ENCODE data around the gene ANXA4.
"Not testable (repeated sequence)": the region's sequence is repeated elsewhere in the genome, so short reads cannot be mapped to it uniquely, and the experiment has no call there.

GRCh38 chr2:69830906-69831241, 88.9 kb downstream of the ANXA4 start:
- TF ChIP-seq, protein P1, sequence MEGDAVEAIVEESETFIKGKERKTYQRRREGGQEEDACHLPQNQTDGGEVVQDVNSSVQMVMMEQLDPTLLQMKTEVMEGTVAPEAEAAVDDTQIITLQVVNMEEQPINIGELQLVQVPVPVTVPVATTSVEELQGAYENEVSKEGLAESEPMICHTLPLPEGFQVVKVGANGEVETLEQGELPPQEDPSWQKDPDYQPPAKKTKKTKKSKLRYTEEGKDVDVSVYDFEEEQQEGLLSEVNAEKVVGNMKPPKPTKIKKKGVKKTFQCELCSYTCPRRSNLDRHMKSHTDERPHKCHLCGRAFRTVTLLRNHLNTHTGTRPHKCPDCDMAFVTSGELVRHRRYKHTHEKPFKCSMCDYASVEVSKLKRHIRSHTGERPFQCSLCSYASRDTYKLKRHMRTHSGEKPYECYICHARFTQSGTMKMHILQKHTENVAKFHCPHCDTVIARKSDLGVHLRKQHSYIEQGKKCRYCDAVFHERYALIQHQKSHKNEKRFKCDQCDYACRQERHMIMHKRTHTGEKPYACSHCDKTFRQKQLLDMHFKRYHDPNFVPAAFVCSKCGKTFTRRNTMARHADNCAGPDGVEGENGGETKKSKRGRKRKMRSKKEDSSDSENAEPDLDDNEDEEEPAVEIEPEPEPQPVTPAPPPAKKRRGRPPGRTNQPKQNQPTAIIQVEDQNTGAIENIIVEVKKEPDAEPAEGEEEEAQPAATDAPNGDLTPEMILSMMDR (IDR thresholded peaks at IDR 0.05) = not testable (repeated sequence)
- TF ChIP-seq POLR2A (IDR thresholded peaks at IDR 0.05) = not testable (repeated sequence)
